NCI-H146 treated with DMSO at 0.1 percent for 48 hours (cell line): ENCODE data around the gene KLF12.

Source experiments
- DNase-seq: peaks from one replicate; lab custom pipeline; 2025; ENCODE audit not compliant: unreplicated experiment; lab: John Stamatoyannopoulos, UW

The KLF12 gene

GRCh38 chr13:74134221-74134776 is at the start of gene KLF12:
Gene KLF12 (minus strand): TSS chr13:74134404.
- DNase-seq, result peak; percentile 92

- no peak for DNase-seq
These were observed 48.3 kb upstream of the KLF12 start for GRCh38 chr13:74182491-74182890.

DNA sequence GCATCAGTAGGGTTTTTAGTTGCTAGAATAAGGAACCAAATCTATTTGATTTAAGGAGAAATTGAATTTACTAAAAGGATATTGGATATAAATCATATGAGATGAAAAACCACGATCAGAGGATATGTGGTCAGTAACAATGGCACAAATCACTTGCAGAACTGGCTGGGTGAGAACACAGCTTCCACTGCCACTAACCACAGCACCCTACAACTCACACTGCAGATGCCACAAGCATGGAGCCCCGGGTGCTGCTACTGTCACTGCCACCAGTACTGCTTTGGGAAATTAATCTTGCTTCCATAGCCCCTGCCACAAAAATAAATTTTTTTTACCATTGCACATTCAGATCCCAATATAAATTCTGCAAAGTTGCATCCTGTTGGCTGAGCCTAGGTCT is 40.6 kb upstream of the KLF12 start:
- DNase-seq, result no peak

DNA sequence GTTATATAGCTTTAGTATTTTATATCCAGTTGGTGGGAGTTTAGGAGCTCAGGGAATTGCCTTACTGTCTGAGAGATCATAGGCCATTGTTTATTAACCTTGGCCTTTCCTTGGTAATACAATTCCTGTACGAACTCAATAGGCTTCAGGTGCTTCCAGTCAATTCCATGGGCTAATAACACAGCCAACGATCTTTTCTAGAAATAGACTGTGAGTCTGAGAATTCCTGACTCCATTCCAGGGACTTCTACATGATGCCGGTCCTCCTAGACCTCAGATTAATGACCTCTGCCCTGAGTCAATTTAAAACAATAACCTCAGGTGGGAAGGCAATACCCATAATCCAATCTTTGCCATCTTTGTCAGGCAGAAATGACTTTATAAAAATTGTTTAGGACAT is 39.6 kb upstream of the KLF12 start:
- no peak for DNase-seq

DNA sequence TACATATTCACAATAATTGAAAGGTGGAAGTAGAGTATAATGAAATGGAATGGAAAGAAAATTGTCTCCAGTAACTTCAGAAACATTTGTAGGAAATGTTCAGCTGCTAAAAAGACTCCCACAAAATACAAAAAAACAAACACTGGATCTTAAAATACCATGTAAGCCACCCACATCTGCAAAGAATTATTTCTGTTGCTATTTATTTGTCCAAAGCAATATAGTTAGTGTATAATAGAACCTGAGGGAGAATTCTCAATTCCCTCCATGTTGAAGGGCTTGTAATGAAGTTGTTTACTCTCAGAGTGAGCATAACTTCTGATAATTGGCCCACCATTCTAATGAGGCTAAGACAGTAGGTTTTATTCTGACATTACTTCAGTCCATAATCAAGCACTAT is 37.4 kb upstream of the KLF12 start:
- no peak for DNase-seq

GRCh38 chr13:74169676-74170075 is 35.5 kb upstream of the KLF12 start:
- no peak for DNase-seq

DNA sequence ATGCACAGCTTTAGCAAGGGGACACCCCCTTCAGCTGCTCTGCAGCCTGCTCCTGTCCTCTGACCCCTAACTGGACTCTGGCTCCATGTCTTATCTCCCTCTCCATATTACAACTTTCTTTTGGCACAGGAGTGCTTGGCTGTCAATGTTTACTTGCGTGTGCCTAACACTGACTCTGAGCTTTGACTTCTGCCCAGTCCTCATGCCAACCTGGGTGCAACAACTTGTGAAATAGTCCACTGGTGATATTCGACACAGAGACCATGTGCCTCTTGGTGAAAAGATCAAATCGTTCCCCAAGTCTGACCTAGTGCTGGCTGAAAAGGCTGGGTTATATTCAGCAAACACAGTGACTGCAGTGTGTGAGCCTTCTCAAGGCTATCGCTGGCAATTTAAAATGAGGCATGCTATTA is 34.1 kb upstream of the KLF12 start:
- no peak for DNase-seq

DNA sequence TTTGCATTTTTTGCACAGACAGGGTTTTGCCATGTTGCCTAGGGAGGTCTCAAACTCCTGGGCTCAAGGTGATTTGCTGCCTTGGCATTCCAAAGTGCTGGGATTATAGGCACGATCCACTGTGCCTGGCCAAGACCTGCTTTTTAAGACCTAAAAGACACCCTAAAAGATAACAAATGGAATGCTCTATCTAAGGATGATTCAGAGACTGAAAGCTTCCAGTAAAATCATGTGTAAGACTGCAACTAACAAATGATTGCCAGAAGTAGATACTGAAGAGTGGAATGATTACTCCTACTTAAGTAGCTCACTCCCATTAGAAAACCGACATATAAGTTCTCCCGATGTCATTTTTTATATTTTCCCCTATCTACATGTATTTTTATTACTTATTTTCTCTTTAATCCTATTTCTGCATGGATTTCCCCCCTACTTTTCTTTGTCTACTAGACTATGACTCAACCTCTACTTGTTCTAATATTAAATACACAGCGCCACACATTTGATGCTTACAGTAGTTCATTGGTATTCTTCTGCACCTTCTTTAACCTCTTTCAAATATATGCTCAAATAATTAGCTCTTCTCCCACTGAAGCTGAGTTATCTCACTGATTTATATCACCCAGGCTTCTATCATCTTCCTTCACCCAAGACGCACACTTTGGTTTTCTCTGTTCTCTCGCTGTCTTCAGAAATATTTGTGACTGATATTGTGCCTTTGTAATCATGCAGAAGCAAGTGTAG is 32.2 kb upstream of the KLF12 start:
- DNase-seq, result no peak

GRCh38 chr13:74162782-74163181 is 28.6 kb upstream of the KLF12 start:
- no peak for DNase-seq

DNA sequence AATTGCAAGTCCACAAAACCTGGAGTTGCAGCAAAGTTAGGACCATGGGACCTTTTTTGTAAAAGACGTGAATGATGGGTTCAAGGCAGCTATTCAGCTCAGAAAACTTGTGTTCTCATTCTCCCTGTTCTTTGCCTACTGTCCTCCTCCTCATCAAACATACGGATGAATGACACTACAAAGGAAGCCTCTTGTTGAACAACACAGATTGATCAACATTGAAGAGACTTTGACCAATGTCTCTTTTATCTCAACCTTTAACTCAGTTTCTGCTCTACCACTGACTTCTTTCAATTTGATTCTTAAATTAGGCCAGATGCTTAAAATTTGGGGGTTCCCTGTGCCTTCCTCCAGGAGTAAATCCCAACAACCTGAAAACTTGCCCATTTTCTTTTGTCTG is 27.9 kb upstream of the KLF12 start:
- no peak for DNase-seq

DNA sequence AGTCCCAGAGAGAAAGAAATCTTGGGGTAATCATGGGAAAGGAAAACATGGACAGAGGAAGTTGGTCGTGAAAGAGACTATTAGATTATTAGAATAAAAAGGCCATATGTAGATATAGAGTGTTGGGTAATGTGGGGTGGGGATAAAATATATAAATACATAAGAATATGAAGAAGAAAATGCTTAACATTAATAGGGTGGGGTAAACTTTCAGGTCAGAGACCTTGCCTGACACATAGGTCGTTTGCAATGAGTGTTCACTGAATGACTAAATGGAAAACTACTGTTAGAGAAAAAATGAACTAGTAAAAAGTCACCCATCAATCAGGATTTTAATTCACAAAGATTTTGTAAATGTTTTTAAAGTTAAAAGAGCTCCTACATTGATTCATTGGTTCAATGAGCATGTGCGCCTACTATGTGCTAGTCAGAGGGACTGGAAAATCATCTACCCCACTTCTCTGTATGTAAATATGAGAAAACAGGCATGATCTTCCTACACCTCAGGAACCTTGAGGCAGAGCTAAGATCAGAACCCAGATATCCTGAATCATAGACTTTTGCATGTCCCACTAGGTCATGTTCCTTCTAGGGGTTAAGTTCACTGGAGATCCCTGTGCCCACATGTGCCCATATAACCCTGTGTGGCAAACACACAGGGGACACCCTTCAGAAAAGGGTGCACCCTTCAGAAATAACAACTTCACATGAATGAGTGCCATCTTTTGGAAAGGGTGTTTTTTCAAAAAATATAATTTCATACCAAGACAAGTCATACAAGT is 24.6 kb upstream of the KLF12 start:
- no peak for DNase-seq

DNA sequence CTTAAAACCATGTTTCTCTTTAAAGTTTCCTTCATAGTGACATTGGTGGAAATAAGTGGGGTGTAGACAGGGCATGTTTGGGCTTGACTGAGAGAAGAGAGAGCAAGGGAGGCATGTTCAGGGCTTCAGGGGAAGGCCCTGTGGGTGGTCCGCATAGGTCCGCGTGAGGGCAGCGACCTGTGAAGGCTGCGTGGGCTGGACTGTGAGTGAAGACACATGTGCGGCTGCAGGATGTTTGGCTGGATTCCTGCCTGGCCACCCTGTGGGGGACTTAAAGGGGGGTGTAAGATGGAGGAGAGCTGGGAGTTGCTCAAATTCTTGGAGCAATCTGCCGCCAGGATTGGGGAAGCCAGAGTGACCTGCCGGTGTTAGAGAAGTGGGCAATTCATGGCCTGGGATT is 23.8 kb upstream of the KLF12 start:
- no peak for DNase-seq

GRCh38 chr13:74154981-74155380 is 20.8 kb upstream of the KLF12 start:
- no peak for DNase-seq

DNA sequence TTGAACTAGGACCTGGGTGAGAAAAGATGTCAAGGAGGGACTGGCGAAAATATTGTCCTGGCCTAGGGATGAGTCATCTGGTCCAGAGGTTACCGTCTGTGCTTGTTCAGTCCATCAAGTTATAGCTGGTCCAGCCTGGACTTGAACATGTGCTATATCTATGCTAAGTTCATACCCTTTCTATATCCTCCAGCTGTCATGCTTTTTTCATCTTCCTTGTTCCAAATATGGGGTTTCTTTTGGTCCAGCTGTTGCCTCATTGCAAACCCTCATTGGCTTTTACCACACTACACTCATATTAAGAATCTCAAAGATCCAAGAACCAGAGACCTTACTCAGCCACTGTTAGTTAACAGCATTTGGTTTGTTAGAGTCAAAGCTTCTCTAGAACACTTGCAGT is 19.1 kb upstream of the KLF12 start:
- DNase-seq, result no peak

GRCh38 chr13:74151859-74152258 is 17.7 kb upstream of the KLF12 start:
- DNase-seq, result no peak

DNA sequence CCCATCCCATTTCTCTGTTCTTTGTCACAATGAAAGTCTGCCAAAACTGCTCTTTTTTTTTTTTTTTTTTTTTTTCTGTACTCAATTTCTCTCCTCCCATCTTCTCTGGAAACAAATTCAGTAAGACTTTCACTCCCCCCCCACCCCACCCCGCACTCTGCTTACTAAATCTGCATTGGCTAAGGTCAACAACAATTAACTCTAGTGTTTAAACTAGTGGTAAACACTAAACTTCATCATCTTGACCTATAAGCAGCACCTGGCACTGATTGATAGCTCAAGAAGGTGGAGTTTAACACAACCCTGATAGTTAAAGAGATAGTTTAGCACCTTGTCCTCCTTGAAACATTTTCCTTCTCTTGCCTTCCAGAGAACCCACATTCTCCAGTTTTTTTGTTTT is 14.1 kb upstream of the KLF12 start:
- no peak for DNase-seq

GRCh38 chr13:74145249-74145975 is 11.2 kb upstream of the KLF12 start:
- DNase-seq, result no peak

DNA sequence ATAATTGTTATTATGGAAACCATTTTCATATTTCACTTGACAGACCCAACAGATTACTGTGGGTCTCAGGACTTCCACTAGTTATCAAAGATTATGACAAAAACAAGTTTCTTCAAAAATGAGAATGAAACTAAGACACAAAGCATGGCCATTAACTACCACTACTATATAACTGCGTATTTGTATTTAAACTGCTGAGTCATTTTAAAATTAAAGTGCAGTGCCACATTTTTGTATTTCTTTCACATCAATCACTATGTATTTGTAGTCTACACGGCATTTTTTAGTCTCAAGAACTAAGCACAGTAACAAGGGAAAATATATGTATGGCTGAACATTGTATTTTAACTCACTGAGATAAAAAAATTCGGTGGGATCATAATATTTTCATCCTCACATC is 10.1 kb upstream of the KLF12 start:
- no peak for DNase-seq

DNA sequence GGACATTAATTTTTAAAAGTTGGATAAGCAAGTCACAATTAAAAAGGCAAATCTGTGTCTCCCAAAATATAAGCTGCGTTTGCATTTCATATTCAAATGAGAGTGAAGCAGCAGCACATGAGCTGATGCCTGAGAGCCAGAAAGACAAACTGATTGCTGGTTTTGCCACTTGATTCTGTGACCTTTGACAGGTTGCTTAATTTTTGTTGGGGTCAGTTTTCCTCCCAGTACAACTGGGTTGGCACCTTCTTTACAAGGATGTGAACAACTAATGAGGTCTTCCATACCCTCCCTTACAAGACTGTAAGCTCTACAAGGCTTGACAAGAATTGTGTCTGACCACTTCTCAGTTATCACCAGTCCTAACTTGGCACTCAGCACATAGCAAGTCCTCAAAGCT is 8.1 kb upstream of the KLF12 start:
- DNase-seq, result no peak

GRCh38 chr13:74138241-74138640 is 4.0 kb upstream of the KLF12 start:
- no peak for DNase-seq

DNA sequence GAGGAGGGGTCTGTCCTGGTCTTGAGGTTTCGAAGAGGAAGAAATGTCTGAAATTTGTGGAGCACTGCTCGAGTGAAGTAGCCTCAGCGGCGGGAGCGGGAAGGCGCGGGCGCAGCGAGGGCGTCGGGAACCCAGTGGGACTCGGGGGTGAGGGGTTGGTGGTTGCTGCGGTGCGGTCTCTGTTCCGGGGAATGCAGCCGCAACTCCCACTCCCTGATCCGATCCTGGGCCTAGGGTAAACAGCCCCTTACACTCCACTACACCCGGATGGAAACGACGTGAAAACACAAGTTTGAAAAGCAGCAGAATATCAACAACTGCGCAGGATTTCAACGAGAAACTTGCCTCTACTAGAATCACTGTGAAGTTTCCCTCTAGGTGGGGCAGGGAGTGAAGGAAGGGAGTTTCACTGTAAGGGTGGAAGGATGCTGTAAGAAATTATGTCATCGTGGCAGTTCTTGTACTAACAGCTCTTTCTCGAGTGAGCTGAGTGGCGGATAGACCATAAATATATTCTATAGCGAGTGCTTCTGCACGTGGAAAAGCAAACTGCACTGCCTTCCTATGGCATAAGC is 2.0 kb upstream of the KLF12 start:
- DNase-seq, result peak; percentile 64
